Endodermal cell (in vitro differentiated cells): ENCODE results near the gene SETMAR. TPM values are rescaled to one million over a fixed set of nuclear protein-coding genes. Genes with fewer than 3 reads are reported as not detected.

ENCODE experiments used
- DNase-seq: peaks from one replicate; pipeline ENCODE4 v3.0.0-alpha.2; 2017
- H3K27ac ChIP-seq: 2 replicates; pipeline ENCODE4 v1.5.1; 2013; ENCODE audit warnings: mild to moderate bottlenecking, low read depth, low read length, moderate library complexity
- H3K27me3 ChIP-seq: 2 replicates; pipeline ENCODE4 v1.6.1; 2013; ENCODE audit warnings: mild to moderate bottlenecking, low read length, moderate library complexity; ENCODE audit not compliant: insufficient read depth, control insufficient read depth, poor library complexity, severe bottlenecking
- H3K36me3 ChIP-seq: 2 replicates; pipeline ENCODE4 v1.7.0; 2013; ENCODE audit warnings: mild to moderate bottlenecking, low read length, moderate library complexity; ENCODE audit not compliant: control insufficient read depth, insufficient read depth
- H3K4me1 ChIP-seq: one replicate; pipeline ENCODE4 v1.7.0; 2013; ENCODE audit warnings: low read length; ENCODE audit not compliant: control insufficient read depth, insufficient read depth
- H3K4me3 ChIP-seq: 2 replicates; pipeline ENCODE4 v1.5.1; 2013; ENCODE audit warnings: mild to moderate bottlenecking, low read length, moderate library complexity
- H3K9ac ChIP-seq: 2 replicates; pipeline ENCODE4 v1.6.1; 2013; ENCODE audit warnings: mild to moderate bottlenecking, low read length, moderate library complexity; ENCODE audit not compliant: poor library complexity, severe bottlenecking; ENCODE audit errors: extremely low read depth
- H3K9me3 ChIP-seq: 2 replicates; pipeline ENCODE4 v1.6.1; 2013; ENCODE audit warnings: mild to moderate bottlenecking, low read length, moderate library complexity; ENCODE audit not compliant: control insufficient read depth
- H3K27ac Mint-ChIP-seq: 2 replicates; pipeline ENCODE4 v1.8.0; 2020; ENCODE audit warnings: mixed read lengths
- H3K27me3 Mint-ChIP-seq: 2 replicates; pipeline ENCODE4 v1.8.0; 2021; ENCODE audit warnings: mild to moderate bottlenecking, mixed read lengths; ENCODE audit not compliant: insufficient read depth
- H3K36me3 Mint-ChIP-seq: 2 replicates; pipeline ENCODE4 v1.8.0; 2020; ENCODE audit warnings: low read depth, mixed read lengths
- H3K4me1 Mint-ChIP-seq: 2 replicates; pipeline ENCODE4 v1.8.0; 2020; ENCODE audit warnings: mixed read lengths
- H3K4me3 Mint-ChIP-seq: 2 replicates; pipeline ENCODE4 v1.8.0; 2020; ENCODE audit warnings: mild to moderate bottlenecking, moderate library complexity, mixed read lengths
- H3K9me3 Mint-ChIP-seq: 2 replicates; pipeline ENCODE4 v1.8.0; 2020; ENCODE audit warnings: mild to moderate bottlenecking, mixed read lengths
- WGBS, 2 experiments: methylation state at CpG; one replicate each; pipeline versions ENCODE4 v1.1.5 to v1.1.7; 2013; ENCODE audit warnings: missing lambda C conversion rate in 2 of 2, mixed read lengths in 1 of 2; ENCODE audit not compliant: insufficient coverage in 1 of 2, insufficient read length in 1 of 2; 5-methylcytosine and 5-hydroxymethylcytosine counted together
- total RNA-seq, 2 donors: library from RNA; stranded (reverse); fragmentation: NEBNext Ultra II Directional in 1 of 2; extraction: Animal tissue kit (Norgen Biotek cat#: 25700) in 1 of 2; gene quantifications; 2 replicates in 1 of 2; 3 replicates in 1 of 2; pipeline ENCODE4 v1.2.1, GENCODE V29; 2021
- TF ChIP-seq, protein P1 (sequence below): fragments of 200-600 bp; sonication (generic); conservative IDR thresholded peaks from 2 replicates; pipeline ENCODE4 v1.5.0; 2021; ENCODE audit warnings: antibody characterized with exemption, mild to moderate bottlenecking

SETMAR gene
- total RNA-seq, 2 donors from 2014 or later = 18.8 to 20.9 TPM

DNA sequence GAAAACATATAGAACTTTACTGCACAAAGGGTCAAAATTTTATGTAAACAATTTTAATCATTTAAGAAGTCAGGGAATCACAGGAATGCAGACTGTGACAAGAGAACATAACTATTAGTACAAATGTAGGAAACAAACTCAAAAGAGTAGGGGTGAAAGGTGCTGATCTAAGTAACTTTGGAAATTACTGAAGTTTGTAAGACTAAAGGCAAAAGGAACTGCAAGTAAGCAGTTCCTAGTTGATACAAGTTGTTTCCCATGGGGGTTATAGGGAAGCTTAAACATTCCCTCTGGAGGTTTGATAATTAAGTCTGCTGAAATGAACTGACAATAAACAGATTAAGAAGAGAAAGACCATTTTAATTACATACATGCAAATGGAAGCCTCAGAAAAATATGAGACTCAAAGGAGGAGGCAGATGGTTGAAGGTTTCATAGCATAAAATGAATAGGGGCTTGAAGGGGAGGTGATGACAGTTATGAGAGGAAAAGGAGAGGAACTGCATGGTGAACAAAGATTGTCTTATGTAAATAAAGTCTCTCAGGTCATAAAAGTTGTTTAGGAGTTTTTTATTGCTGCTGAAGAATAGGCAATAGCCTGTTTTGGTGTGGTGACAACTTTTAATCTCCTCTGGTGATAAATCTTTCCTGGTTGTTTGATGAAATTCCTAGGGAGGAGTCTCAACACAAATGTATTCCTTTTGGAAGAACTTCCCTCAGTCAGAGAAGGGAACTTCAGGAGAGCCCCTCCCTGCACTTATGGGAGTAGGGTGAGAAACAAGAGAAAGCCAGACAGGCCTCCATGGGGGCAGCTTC lies 17.1 kb downstream of the SETMAR start:
- Histone ChIP-seq H3K27me3 (no peaks in the 10 kb centered on the region), H3K36me3 (no peaks in the 10 kb centered on the region), H3K27ac (no peak overlapping the region), H3K4me1 (no peaks in the 10 kb centered on the region), H3K9me3 (peaks cover 3% of the 10 kb centered on the region), H3K9ac (no peak overlapping the region), H3K4me3 (no peak overlapping the region)
- H3K4me1 Mint-ChIP-seq = peaks cover 3% of the 10 kb centered on the region
- TF ChIP-seq, protein P1, sequence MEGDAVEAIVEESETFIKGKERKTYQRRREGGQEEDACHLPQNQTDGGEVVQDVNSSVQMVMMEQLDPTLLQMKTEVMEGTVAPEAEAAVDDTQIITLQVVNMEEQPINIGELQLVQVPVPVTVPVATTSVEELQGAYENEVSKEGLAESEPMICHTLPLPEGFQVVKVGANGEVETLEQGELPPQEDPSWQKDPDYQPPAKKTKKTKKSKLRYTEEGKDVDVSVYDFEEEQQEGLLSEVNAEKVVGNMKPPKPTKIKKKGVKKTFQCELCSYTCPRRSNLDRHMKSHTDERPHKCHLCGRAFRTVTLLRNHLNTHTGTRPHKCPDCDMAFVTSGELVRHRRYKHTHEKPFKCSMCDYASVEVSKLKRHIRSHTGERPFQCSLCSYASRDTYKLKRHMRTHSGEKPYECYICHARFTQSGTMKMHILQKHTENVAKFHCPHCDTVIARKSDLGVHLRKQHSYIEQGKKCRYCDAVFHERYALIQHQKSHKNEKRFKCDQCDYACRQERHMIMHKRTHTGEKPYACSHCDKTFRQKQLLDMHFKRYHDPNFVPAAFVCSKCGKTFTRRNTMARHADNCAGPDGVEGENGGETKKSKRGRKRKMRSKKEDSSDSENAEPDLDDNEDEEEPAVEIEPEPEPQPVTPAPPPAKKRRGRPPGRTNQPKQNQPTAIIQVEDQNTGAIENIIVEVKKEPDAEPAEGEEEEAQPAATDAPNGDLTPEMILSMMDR = no peak
- H3K27me3 Mint-ChIP-seq = no peaks in the 10 kb centered on the region
- H3K4me3 Mint-ChIP-seq = no peak overlapping the region
- peaks cover 3% of the 10 kb centered on the region for H3K9me3 Mint-ChIP-seq
- no peak for DNase-seq
- no peak overlapping the region for H3K27ac Mint-ChIP-seq
- H3K36me3 Mint-ChIP-seq = peaks cover 18% of the 10 kb centered on the region

DNA sequence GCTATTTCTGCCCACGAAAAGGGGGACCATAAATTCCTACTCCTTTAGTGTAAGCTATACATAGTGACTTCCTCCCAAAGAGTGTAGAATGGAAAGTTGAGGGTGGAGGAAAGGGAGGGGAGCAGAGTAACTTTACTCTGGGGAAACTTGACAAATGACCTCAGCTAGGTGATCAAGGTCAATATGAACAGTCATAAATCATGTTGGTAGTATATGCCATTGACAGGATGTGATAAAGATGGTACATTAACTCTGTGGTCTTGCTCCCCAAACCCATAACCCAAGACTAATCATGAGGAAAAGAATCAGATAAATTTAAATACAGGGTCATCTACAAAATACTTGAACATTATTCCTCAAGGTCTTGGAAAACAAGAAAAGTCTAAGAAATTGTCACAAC lies 18.6 kb downstream of the SETMAR start:
- H3K9me3 ChIP-seq = peaks cover 7% of the 10 kb centered on the region
- Mint-ChIP-seq H3K4me3 (no peak overlapping the region), H3K27ac (no peak overlapping the region), H3K36me3 (peaks cover 9% of the 10 kb centered on the region), H3K27me3 (no peaks in the 10 kb centered on the region), H3K4me1 (peaks cover 3% of the 10 kb centered on the region), H3K9me3 (peaks cover 11% of the 10 kb centered on the region)
- H3K36me3 ChIP-seq = no peaks in the 10 kb centered on the region
- TF ChIP-seq, protein P1 = no peak
- no peak overlapping the region for H3K4me3 ChIP-seq
- WGBS, 2 experiments = 100% methylated on average over 1 of the region's 1 CpG
- no peak overlapping the region for H3K27ac ChIP-seq
- H3K9ac ChIP-seq = no peak overlapping the region
- H3K4me1 ChIP-seq = no peaks in the 10 kb centered on the region
- DNase-seq = no peak
- no peaks in the 10 kb centered on the region for H3K27me3 ChIP-seq

DNA sequence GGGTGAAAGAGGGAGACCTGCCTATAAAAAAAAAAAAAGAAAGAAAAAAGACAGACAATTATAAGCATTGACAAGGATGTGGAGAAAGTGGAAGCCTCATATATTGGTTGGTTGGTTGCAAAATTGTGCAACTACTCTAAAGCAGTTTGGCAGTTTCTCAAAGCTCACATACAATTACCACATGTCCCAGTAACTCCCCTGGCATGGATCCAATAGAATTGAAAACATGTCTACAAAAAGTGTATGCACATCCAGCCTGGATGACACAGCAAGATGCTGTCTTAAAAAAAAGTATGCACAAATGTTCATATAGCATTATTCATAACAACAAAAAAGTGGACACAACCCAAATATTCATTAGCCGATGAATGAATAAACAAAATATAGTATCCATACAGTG lies 19.5 kb downstream of the SETMAR start:
- peaks cover 3% of the 10 kb centered on the region for H3K4me1 Mint-ChIP-seq
- peaks cover 7% of the 10 kb centered on the region for H3K36me3 Mint-ChIP-seq
- WGBS, 2 experiments = 90% methylated on average over 1 of the region's 1 CpG; no CpG with 5 or more reads in 1 of the 2 experiments
- H3K27ac Mint-ChIP-seq = no peak overlapping the region
- H3K36me3 ChIP-seq = no peaks in the 10 kb centered on the region
- no peak overlapping the region for H3K27ac ChIP-seq
- no peak overlapping the region for H3K9ac ChIP-seq
- no peaks in the 10 kb centered on the region for H3K27me3 ChIP-seq
- H3K9me3 Mint-ChIP-seq = peaks cover 18% of the 10 kb centered on the region
- no peaks in the 10 kb centered on the region for H3K4me1 ChIP-seq
- no peaks in the 10 kb centered on the region for H3K27me3 Mint-ChIP-seq
- H3K4me3 Mint-ChIP-seq = no peak overlapping the region
- TF ChIP-seq, protein P1 = no peak
- H3K9me3 ChIP-seq = peaks cover 15% of the 10 kb centered on the region
- H3K4me3 ChIP-seq = no peak overlapping the region
- no peak for DNase-seq
